HG02852 (cell line): ENCODE measurements around the gene LIF.

Experiments used
- ATAC-seq: cut with Tn5 transposase; IDR thresholded peaks from one replicate; pipeline ENCODE4 v1.9.1; 2021; ENCODE audit warnings: mild to moderate bottlenecking, moderate library complexity; ENCODE audit not compliant: unreplicated experiment

Gene LIF

GRCh38 chr22:30265131-30265720 is 18.7 kb upstream of the LIF start:
- ATAC-seq: no peak

- ATAC-seq: no peak
Observed at GRCh38 chr22:30263883-30264282, 17.3 kb upstream of the LIF start.

- no peak for ATAC-seq
Observed at GRCh38 chr22:30262917-30263741, 16.6 kb upstream of the LIF start.

- ATAC-seq: no peak
Observed at GRCh38 chr22:30262112-30262511, 15.6 kb upstream of the LIF start.

- no peak for ATAC-seq
Observed at GRCh38 chr22:30261134-30261533, 14.6 kb upstream of the LIF start.

GRCh38 chr22:30260682-30261081 is 14.1 kb upstream of the LIF start:
- ATAC-seq: no peak

GRCh38 chr22:30260276-30260675 is 13.7 kb upstream of the LIF start:
- ATAC-seq: no peak

GRCh38 chr22:30254314-30254713 is 7.8 kb upstream of the LIF start:
- no peak for ATAC-seq

GRCh38 chr22:30253205-30253852 is 6.8 kb upstream of the LIF start:
- ATAC-seq: no peak

- no peak for ATAC-seq
Observed at GRCh38 chr22:30252411-30253204, 6.0 kb upstream of the LIF start.

- ATAC-seq: no peak
Observed at GRCh38 chr22:30251711-30252110, 5.2 kb upstream of the LIF start.

- ATAC-seq: no peak
Observed at GRCh38 chr22:30250661-30251267, 4.2 kb upstream of the LIF start.

- ATAC-seq: no peak
Observed at GRCh38 chr22:30250039-30250565, 3.5 kb upstream of the LIF start.

- ATAC-seq: no peak
Observed at GRCh38 chr22:30249049-30250038, 2.8 kb upstream of the LIF start.

- ATAC-seq: no peak
Observed at GRCh38 chr22:30248484-30248883, 1.9 kb upstream of the LIF start.

GRCh38 chr22:30247974-30248373 is 1.4 kb upstream of the LIF start:
- no peak for ATAC-seq

GRCh38 chr22:30247561-30247960 is 1.0 kb upstream of the LIF start:
- ATAC-seq: no peak

- ATAC-seq: no peak
Observed at GRCh38 chr22:30246814-30247376, 336 bp upstream of the LIF start.
